IMR-90 (cell line): ENCODE results near the gene FGG. TPM values are rescaled to one million over a fixed set of nuclear protein-coding genes. Genes with fewer than 3 reads are reported as not detected.

Experiments used
- ATAC-seq: fragments of 200-7000 bp; cut with Tn5 transposase; 2 replicates; pipeline ENCODE4 v1.9.1; 2020; ENCODE audit warnings: low read depth, mild to moderate bottlenecking, moderate library complexity
- BruUV-seq: library from RNA; stranded (reverse); fragments of 400-500 nt; replicated peaks from 2 replicates; lab custom pipeline; 2021; lab: Mats Ljungman, UMichigan
- CTCF ChIA-PET: fragments of 300-600 bp; formaldehyde crosslinking; extraction: SDS; loops from one replicate; lab custom pipeline; 2021; ENCODE audit warnings: antibody characterized with exemption; lab: Yijun Ruan, JAX
- POLR2A ChIA-PET: fragments of 300-600 bp; sonication (Branson Sonifier 250); formaldehyde crosslinking; loops from one replicate; lab custom pipeline; 2022; ENCODE audit warnings: antibody characterized with exemption; ENCODE audit not compliant: unreplicated experiment; lab: Charles Lee
- DNase-seq: peaks from one replicate; pipeline ENCODE4 v3.0.0; 2013
- H2AFZ ChIP-seq: replicated peaks from 2 replicates; pipeline ENCODE3; 2013; ENCODE audit warnings: low read length, mild to moderate bottlenecking; ENCODE audit not compliant: poor library complexity
- H2AK5ac ChIP-seq: 2 replicates; pipeline ENCODE4 v1.6.1; 2013; ENCODE audit warnings: low read depth, low read length, inconsistent platforms
- H2AK9ac ChIP-seq: replicated peaks from 2 replicates; pipeline ENCODE3; 2013; ENCODE audit warnings: mild to moderate bottlenecking, low read depth, low read length, moderate library complexity; ENCODE audit not compliant: poor library complexity
- H2BK120ac ChIP-seq: 2 replicates; pipeline ENCODE4 v1.6.1; 2013; ENCODE audit warnings: low read depth, low read length, inconsistent platforms
- H2BK15ac ChIP-seq: 3 replicates; pipeline ENCODE4 v1.6.1; 2013; ENCODE audit warnings: low read depth, low read length, inconsistent platforms
- H2BK20ac ChIP-seq: 2 replicates; pipeline ENCODE4 v1.6.1; 2013; ENCODE audit warnings: low read depth, mild to moderate bottlenecking, inconsistent platforms, low read length, moderate library complexity
- H2BK5ac ChIP-seq: 2 replicates; pipeline ENCODE4 v1.6.1; 2013; ENCODE audit warnings: mild to moderate bottlenecking, low read depth, low read length, inconsistent platforms; ENCODE audit not compliant: poor library complexity, severe bottlenecking
- H3K14ac ChIP-seq: replicated peaks from 2 replicates; pipeline ENCODE4 v1.6.1; 2013; ENCODE audit warnings: low read depth, low read length, inconsistent platforms
- H3K18ac ChIP-seq: 2 replicates; pipeline ENCODE4 v1.6.1; 2013; ENCODE audit warnings: low read depth, low read length, control low read depth
- H3K23ac ChIP-seq: 2 replicates; pipeline ENCODE4 v1.6.1; 2013; ENCODE audit warnings: low read depth, low read length, inconsistent platforms
- H3K27ac ChIP-seq: 2 replicates; pipeline ENCODE4 v1.5.1; 2013; ENCODE audit warnings: mild to moderate bottlenecking, control low read depth, low read length; ENCODE audit not compliant: insufficient read depth
- H3K27me3 ChIP-seq: 2 replicates; pipeline ENCODE4 v1.6.1; 2013; ENCODE audit warnings: low read length; ENCODE audit not compliant: control insufficient read depth, insufficient read depth
- H3K36me3 ChIP-seq: 2 replicates; pipeline ENCODE4 v1.6.1; 2013; ENCODE audit warnings: low read length, mixed read lengths; ENCODE audit not compliant: control insufficient read depth, insufficient read depth
- H3K4ac ChIP-seq: 2 replicates; pipeline ENCODE4 v1.6.1; 2013; ENCODE audit warnings: low read depth, low read length, inconsistent platforms
- H3K4me1 ChIP-seq: 2 replicates; pipeline ENCODE4 v1.6.1; 2013; ENCODE audit warnings: low read length, mixed read lengths; ENCODE audit not compliant: control insufficient read depth, insufficient read depth
- H3K4me2 ChIP-seq: 2 replicates; pipeline ENCODE4 v1.6.1; 2013; ENCODE audit warnings: low read depth, mild to moderate bottlenecking, control low read depth, low read length, moderate library complexity
- H3K4me3 ChIP-seq: 2 replicates; pipeline ENCODE4 v1.5.1; 2013; ENCODE audit warnings: low read depth, mild to moderate bottlenecking, control low read depth, low read length, moderate library complexity; ENCODE audit not compliant: insufficient read depth
- H3K56ac ChIP-seq: 2 replicates; pipeline ENCODE4 v1.6.1; 2013; ENCODE audit warnings: low read length, inconsistent platforms; ENCODE audit not compliant: insufficient read depth; ENCODE audit errors: extremely low read depth
- H3K79me1 ChIP-seq, 2 experiments: 2 replicates each; pipeline ENCODE4 v1.6.1; 2013; ENCODE audit warnings: low read length in 2 of 2, inconsistent platforms in 1 of 2, low read depth in 1 of 2
- H3K9ac ChIP-seq: 2 replicates; pipeline ENCODE4 v1.6.1; 2013; ENCODE audit warnings: low read depth, low read length, control low read depth
- H3K9me1 ChIP-seq: 2 replicates; pipeline ENCODE4 v1.6.1; 2013; ENCODE audit warnings: low read length, inconsistent platforms; ENCODE audit not compliant: insufficient read depth
- H3K9me3 ChIP-seq: 2 replicates; pipeline ENCODE4 v1.6.1; 2013; ENCODE audit warnings: low read length; ENCODE audit not compliant: control insufficient read depth, insufficient read depth
- H4K20me1 ChIP-seq: 2 replicates; pipeline ENCODE4 v1.6.1; 2013; ENCODE audit warnings: low read length, inconsistent platforms; ENCODE audit not compliant: insufficient read depth
- H4K5ac ChIP-seq: 2 replicates; pipeline ENCODE4 v1.6.1; 2013; ENCODE audit warnings: mild to moderate bottlenecking, low read depth, low read length, control low read depth
- H4K8ac ChIP-seq, 2 experiments: 2 replicates each; pipeline ENCODE4 v1.6.1; 2013; ENCODE audit warnings: low read depth in 2 of 2, low read length in 2 of 2, control low read depth in 1 of 2, inconsistent platforms in 1 of 2
- H4K91ac ChIP-seq: 2 replicates; pipeline ENCODE4 v1.6.1; 2013; ENCODE audit warnings: low read depth, low read length, inconsistent platforms; ENCODE audit not compliant: insufficient read depth
- BHLHE40 ChIP-seq: fragments of 150-350 bp; IDR thresholded peaks from 2 replicates; pipeline ENCODE4 v1.6.1; 2016; ENCODE audit warnings: mild to moderate bottlenecking, low read depth, low read length
- CEBPB ChIP-seq: IDR thresholded peaks from 2 replicates; pipeline ENCODE4 v1.6.1; 2012; ENCODE audit warnings: low read depth, low read length, improper control_type of control experiment
- CHD1 ChIP-seq: IDR thresholded peaks from 2 replicates; pipeline ENCODE4 v1.6.1; 2012; ENCODE audit warnings: low read depth, low read length, improper control_type of control experiment
- FOS ChIP-seq: fragments of 150-350 bp; IDR thresholded peaks from 2 replicates; pipeline ENCODE4 v1.6.1; 2016; ENCODE audit warnings: low read depth, low read length
- MAFK ChIP-seq: IDR thresholded peaks from 2 replicates; pipeline ENCODE4 v1.6.1; 2012; ENCODE audit warnings: low read depth, low read length, improper control_type of control experiment
- MAZ ChIP-seq: IDR thresholded peaks from 2 replicates; pipeline ENCODE4 v1.6.1; 2012; ENCODE audit warnings: low read depth, mild to moderate bottlenecking, low read length, improper control_type of control experiment, moderate library complexity, borderline replicate concordance
- MXI1 ChIP-seq: IDR thresholded peaks from 2 replicates; pipeline ENCODE4 v1.6.1; 2012; ENCODE audit warnings: low read depth, mild to moderate bottlenecking, low read length, moderate library complexity, borderline replicate concordance
- NFE2L2 ChIP-seq: fragments of 150-350 bp; IDR thresholded peaks from 2 replicates; pipeline ENCODE4 v1.6.1; 2016; ENCODE audit warnings: low read depth, mild to moderate bottlenecking, low read length
- POLR2A ChIP-seq: IDR thresholded peaks from 2 replicates; pipeline ENCODE4 v1.6.1; 2012; ENCODE audit warnings: mild to moderate bottlenecking, low read depth, low read length
- RAD21 ChIP-seq: IDR thresholded peaks from 2 replicates; pipeline ENCODE4 v1.6.1; 2012; ENCODE audit warnings: low read length, improper control_type of control experiment
- RCOR1 ChIP-seq: IDR thresholded peaks from 2 replicates; pipeline ENCODE4 v1.6.1; 2012; ENCODE audit warnings: mild to moderate bottlenecking, low read length, improper control_type of control experiment; ENCODE audit not compliant: insufficient replicate concordance
- RFX5 ChIP-seq: IDR thresholded peaks from 2 replicates; pipeline ENCODE4 v1.8.0; 2012; ENCODE audit warnings: low read depth, mild to moderate bottlenecking, low read length, moderate library complexity
- SMC3 ChIP-seq: fragments of 150-350 bp; IDR thresholded peaks from 2 replicates; pipeline ENCODE4 v1.6.1; 2016; ENCODE audit warnings: low read depth, mild to moderate bottlenecking, antibody characterized with exemption, low read length, moderate library complexity
- WGBS, 2 experiments: methylation state at CpG; one replicate each; pipeline versions ENCODE4 v1.1.5 to v1.1.7; 2013; ENCODE audit warnings: missing lambda C conversion rate in 2 of 2; ENCODE audit not compliant: insufficient read length in 1 of 2; ENCODE audit errors: extremely low coverage in 2 of 2; 5-methylcytosine and 5-hydroxymethylcytosine counted together
- dilution Hi-C: fragments of 300-500 bp; cut with HindIII; formaldehyde crosslinking; loops from one replicate; pipeline ENCODE4 v1.14.3; 2018; ENCODE audit warnings: low sequenced_read_pairs; ENCODE audit not compliant: unreplicated experiment
- in situ Hi-C: fragments of 300-500 bp; cut with MboI; formaldehyde crosslinking; loops from 3 replicates; pipeline ENCODE4 v1.14.3; 2019; ENCODE audit warnings: low sequenced_read_pairs, inconsistent platforms, mixed read lengths
- intact Hi-C: fragments of 100-400 bp; cut with micrococcal nuclease; formaldehyde crosslinking; loops from 2 replicates; pipeline ENCODE4 v1.10.0; 2022
- polyA plus RNA-seq, 3 experiments: library from polyadenylated mRNA; depleted of rRNA; stranded (reverse); fragments of >200 nt; gene quantifications; 2 replicates each; pipeline ENCODE4 v1.2.3, GENCODE V29; 2012; ENCODE audit warnings: low replicate concordance in 1 of 3
- total RNA-seq: library from RNA; depleted of rRNA; stranded (reverse); fragments of >200 nt; gene quantifications from 2 replicates; pipeline ENCODE4 v1.2.3, GENCODE V29; 2012
- TF ChIP-seq, protein P1 (sequence below): fragments of 150-350 bp; IDR thresholded peaks from 2 replicates; pipeline ENCODE4 v1.6.1; 2016; ENCODE audit warnings: low read depth, mild to moderate bottlenecking, low read length, moderate library complexity, borderline replicate concordance
- TF ChIP-seq, protein P2 (sequence below): conservative IDR thresholded peaks from 2 replicates; pipeline ENCODE4 v1.5.1; 2012; ENCODE audit warnings: mild to moderate bottlenecking, low read depth, low read length, improper control_type of control experiment
- TF ChIP-seq, protein P3 (sequence below): fragments of 150-350 bp; IDR thresholded peaks from 2 replicates; pipeline ENCODE4 v1.6.1; 2017; ENCODE audit warnings: mild to moderate bottlenecking, antibody characterized with exemption, low read length, low read depth

Gene FGG
- total and polyA plus RNA-seq, 2 of the 4 experiments (the other 2 are of a cell fraction), result not detected

DNA sequence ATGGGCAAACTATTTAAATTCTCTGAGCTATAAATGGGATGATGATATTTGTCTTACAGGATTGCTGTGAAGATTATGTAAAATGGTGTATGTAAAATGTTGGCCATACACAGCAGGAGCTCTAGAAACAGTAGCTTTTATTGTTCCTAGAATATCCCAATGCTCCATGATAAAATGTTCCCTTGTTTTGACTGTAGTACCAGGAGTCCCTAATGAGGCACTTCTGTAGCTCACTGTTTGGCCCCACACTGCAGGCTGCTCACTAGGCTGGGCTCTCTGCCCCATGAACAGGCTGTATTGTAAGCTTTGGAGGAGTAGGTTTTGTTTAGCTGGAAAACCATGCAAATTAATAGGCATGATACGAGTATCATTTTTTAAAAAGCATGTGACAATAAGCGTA lies 18.6 kb downstream of the FGG start:
- BruUV-seq, result no TSS peak
- intact Hi-C loops, result no loop called here

More for the DNA sequence above, 18.6 kb downstream of the FGG start:
- H2AFZ ChIP-seq, result no peak overlapping the region
- H3K9ac ChIP-seq, result no peak overlapping the region
- no peak overlapping the region for H3K18ac ChIP-seq
- H3K27me3 ChIP-seq, result no peaks in the 10 kb centered on the region
- H2BK5ac ChIP-seq, result no peak overlapping the region
- no peak overlapping the region for H3K14ac ChIP-seq
- no CpG with 5 or more reads among the region's 2 CpGs for WGBS, 2 experiments
- dilution Hi-C loops, result no loop called here
- H4K20me1 ChIP-seq, result no peaks in the 10 kb centered on the region
- H3K23ac ChIP-seq, result no peak overlapping the region
- no peak overlapping the region for H2AK9ac ChIP-seq
- no peak overlapping the region for H2BK15ac ChIP-seq
- H3K36me3 ChIP-seq, result no peaks in the 10 kb centered on the region
- no peak overlapping the region for H2BK20ac ChIP-seq
- no peak overlapping the region for H4K8ac ChIP-seq
- no peak overlapping the region for H2BK120ac ChIP-seq
- H3K4me2 ChIP-seq, result no peak overlapping the region
- no peaks in the 10 kb centered on the region for H3K9me1 ChIP-seq
- in situ Hi-C loops, result no loop called here
- no peaks in the 10 kb centered on the region for H3K79me1 ChIP-seq
- CTCF ChIA-PET, result interaction anchor here (1.6 kb wide), 1 partner anchor 34 kb away, joined by 5 read pairs; no protein-coding TSS in a partner anchor
- no peak for DNase-seq
- POLR2A ChIA-PET, result no interaction called here
- no peaks in the 10 kb centered on the region for H3K4me1 ChIP-seq
- H3K4me3 ChIP-seq, result no peak overlapping the region
- H2AK5ac ChIP-seq, result no peak overlapping the region
- ATAC-seq, result no peak
- no peak overlapping the region for H3K27ac ChIP-seq
- no peak overlapping the region for H4K5ac ChIP-seq
- no peak overlapping the region for H4K91ac ChIP-seq
- H3K9me3 ChIP-seq, result no peaks in the 10 kb centered on the region
- no peak overlapping the region for H3K56ac ChIP-seq
- no peak for TF ChIP-seq RFX5
- TF ChIP-seq, protein P1, sequence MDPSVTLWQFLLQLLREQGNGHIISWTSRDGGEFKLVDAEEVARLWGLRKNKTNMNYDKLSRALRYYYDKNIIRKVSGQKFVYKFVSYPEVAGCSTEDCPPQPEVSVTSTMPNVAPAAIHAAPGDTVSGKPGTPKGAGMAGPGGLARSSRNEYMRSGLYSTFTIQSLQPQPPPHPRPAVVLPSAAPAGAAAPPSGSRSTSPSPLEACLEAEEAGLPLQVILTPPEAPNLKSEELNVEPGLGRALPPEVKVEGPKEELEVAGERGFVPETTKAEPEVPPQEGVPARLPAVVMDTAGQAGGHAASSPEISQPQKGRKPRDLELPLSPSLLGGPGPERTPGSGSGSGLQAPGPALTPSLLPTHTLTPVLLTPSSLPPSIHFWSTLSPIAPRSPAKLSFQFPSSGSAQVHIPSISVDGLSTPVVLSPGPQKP, result no peak
- no peak for TF ChIP-seq POLR2A
- no peak for TF ChIP-seq CEBPB
- TF ChIP-seq MAFK, result no peak
- TF ChIP-seq RCOR1, result no peak
- no peak for TF ChIP-seq BHLHE40
- TF ChIP-seq RAD21, result no peak
- TF ChIP-seq, protein P2, sequence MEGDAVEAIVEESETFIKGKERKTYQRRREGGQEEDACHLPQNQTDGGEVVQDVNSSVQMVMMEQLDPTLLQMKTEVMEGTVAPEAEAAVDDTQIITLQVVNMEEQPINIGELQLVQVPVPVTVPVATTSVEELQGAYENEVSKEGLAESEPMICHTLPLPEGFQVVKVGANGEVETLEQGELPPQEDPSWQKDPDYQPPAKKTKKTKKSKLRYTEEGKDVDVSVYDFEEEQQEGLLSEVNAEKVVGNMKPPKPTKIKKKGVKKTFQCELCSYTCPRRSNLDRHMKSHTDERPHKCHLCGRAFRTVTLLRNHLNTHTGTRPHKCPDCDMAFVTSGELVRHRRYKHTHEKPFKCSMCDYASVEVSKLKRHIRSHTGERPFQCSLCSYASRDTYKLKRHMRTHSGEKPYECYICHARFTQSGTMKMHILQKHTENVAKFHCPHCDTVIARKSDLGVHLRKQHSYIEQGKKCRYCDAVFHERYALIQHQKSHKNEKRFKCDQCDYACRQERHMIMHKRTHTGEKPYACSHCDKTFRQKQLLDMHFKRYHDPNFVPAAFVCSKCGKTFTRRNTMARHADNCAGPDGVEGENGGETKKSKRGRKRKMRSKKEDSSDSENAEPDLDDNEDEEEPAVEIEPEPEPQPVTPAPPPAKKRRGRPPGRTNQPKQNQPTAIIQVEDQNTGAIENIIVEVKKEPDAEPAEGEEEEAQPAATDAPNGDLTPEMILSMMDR, result no peak
- no peak for TF ChIP-seq MXI1
- no peak for TF ChIP-seq SMC3
- TF ChIP-seq CHD1, result no peak
- TF ChIP-seq NFE2L2, result no peak
- TF ChIP-seq MAZ, result no peak
- TF ChIP-seq, protein P3, sequence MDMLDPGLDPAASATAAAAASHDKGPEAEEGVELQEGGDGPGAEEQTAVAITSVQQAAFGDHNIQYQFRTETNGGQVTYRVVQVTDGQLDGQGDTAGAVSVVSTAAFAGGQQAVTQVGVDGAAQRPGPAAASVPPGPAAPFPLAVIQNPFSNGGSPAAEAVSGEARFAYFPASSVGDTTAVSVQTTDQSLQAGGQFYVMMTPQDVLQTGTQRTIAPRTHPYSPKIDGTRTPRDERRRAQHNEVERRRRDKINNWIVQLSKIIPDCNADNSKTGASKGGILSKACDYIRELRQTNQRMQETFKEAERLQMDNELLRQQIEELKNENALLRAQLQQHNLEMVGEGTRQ, result no peak
- no peak for TF ChIP-seq FOS
- no peak overlapping the region for H3K4ac ChIP-seq
